GM20000 (cell line): ENCODE results near the gene BMI1.
A peak's percentile ranks its signal among the peaks of the same experiment; 100 is the strongest.

Source experiments
- DNase-seq: peaks from one replicate; pipeline ENCODE4 v3.0.0; 2012; ENCODE audit warnings: low spot score
- TF ChIP-seq, protein P1 (sequence below): IDR thresholded peaks from 2 replicates; pipeline ENCODE4 v1.5.1; 2012; ENCODE audit warnings: mild to moderate bottlenecking, control low read depth; ENCODE audit errors: extremely low read depth, missing control alignments

Gene BMI1

GRCh38 chr10:22324893-22325271 lies 4.0 kb downstream of the BMI1 start:
- peak; percentile 11 for DNase-seq
- TF ChIP-seq, protein P1, sequence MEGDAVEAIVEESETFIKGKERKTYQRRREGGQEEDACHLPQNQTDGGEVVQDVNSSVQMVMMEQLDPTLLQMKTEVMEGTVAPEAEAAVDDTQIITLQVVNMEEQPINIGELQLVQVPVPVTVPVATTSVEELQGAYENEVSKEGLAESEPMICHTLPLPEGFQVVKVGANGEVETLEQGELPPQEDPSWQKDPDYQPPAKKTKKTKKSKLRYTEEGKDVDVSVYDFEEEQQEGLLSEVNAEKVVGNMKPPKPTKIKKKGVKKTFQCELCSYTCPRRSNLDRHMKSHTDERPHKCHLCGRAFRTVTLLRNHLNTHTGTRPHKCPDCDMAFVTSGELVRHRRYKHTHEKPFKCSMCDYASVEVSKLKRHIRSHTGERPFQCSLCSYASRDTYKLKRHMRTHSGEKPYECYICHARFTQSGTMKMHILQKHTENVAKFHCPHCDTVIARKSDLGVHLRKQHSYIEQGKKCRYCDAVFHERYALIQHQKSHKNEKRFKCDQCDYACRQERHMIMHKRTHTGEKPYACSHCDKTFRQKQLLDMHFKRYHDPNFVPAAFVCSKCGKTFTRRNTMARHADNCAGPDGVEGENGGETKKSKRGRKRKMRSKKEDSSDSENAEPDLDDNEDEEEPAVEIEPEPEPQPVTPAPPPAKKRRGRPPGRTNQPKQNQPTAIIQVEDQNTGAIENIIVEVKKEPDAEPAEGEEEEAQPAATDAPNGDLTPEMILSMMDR: no peak

DNA sequence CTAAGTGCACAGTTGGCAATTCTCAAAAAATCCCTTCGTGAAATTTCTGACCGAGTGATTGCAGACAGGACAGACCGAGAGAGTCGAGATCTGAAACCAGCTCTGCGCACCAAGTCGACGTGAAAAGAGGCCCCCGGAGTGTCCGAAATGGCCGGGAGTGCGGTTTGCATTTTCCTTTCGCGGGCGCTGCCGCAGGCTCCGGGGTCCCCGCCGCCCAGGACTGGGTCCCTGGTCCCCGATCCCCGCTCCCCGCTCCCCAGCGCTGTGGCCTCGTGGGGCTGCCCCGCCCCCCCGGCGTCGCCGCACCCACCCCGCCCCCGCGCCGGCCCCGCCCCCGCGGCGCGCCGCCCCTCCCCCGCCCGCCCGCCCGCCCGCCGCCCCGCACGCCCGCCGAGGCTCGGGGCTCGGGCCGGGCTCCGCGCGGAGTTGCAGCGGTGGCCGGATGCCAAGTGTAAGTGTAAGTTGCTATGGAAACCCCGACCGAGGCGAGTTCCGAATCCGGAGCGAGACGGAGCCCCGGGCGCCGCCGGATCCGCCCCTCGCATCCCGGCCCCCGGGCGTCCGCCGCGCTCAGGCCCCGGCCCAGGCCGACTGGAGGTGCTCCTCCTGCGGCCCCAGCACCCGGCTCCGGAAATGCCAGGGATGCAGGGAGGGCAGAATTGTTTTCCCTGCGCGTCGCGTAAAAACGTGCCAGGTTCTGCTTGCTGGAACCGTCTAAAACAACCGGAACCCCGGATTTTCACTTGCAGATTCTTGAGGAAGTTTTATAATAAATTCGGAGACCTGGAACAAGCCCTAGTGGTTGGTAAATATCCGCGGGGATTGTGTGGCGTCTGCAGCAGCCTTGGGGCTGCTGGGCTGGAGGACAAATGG lies 4.6 kb downstream of the BMI1 start:
- DNase-seq: peak; percentile 90
- TF ChIP-seq, protein P1: no peak

- TF ChIP-seq, protein P1: no peak
- DNase-seq: peak; percentile 15
Observed at GRCh38 chr10:22326145-22326702, 5.3 kb downstream of the BMI1 start.

DNA sequence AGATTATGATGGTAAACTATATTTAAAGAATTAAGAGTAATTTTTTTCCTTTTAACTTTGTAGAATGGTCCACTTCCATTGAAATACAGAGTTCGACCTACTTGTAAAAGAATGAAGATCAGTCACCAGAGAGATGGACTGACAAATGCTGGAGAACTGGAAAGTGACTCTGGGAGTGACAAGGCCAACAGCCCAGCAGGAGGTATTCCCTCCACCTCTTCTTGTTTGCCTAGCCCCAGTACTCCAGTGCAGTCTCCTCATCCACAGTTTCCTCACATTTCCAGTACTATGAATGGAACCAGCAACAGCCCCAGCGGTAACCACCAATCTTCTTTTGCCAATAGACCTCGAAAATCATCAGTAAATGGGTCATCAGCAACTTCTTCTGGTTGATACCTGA lies 8.3 kb downstream of the BMI1 start:
- TF ChIP-seq, protein P1: no peak
- DNase-seq: no peak

- TF ChIP-seq, protein P1: no peak
Observed at GRCh38 chr10:22332116-22332692, 11.3 kb downstream of the BMI1 start.

GRCh38 chr10:22333167-22333974 lies 12.5 kb downstream of the BMI1 start:
- DNase-seq: peak; percentile 45
- TF ChIP-seq, protein P1: no peak

More at GRCh38 chr10:22332116-22332692, 11.3 kb downstream of the BMI1 start:
- DNase-seq: no peak

DNA sequence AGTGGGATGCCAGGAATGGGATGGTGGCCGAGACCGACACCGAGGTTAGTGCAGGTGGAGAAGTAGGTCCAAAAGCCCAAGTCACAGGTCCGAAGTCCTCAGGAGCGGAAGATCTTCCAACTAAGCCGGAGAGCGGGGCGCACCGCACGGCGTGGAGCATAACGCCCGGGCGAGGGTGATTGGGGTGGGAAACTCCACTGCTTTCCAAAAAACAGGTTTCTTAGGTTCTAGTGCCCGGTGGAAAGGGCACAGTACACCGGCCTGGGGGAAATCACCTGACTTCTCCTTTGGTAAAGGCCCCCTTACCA lies 13.0 kb downstream of the BMI1 start:
- TF ChIP-seq, protein P1: no peak

More for the DNA sequence above, 13.0 kb downstream of the BMI1 start:
- peak; percentile 20 for DNase-seq
